Stimulated activated effector memory CD8-positive, alpha-beta T cell treated with anti-CD3 and anti-CD28 coated beads, Interleukin-12 subunit alpha, Interleukin-12 subunit beta, amount 100 ng/mL, for 72 hours (primary cell): ENCODE results near the gene TVP23A.
"Not testable (repeated sequence)": the region's sequence is repeated elsewhere in the genome, so short reads cannot be mapped to it uniquely, and the experiment has no call there.

Experiments used
- ATAC-seq: fragments of 150-1000 bp; cut with Tn5 transposase; 2 replicates; pipeline ENCODE4 v1.10.0; 2021
- DNase-seq, 2 donors: peaks; one replicate each; pipeline ENCODE4 v3.0.0; 2021 to 2022; ENCODE audit warnings: low spot score in 2 of 2
- H3K27ac Mint-ChIP-seq: one replicate; pipeline ENCODE4 v1.8.0; 2022; ENCODE audit warnings: mild to moderate bottlenecking, mixed read lengths
- H3K36me3 Mint-ChIP-seq: one replicate; pipeline ENCODE4 v1.8.0; 2022; ENCODE audit warnings: mild to moderate bottlenecking, mixed read lengths
- H3K4me1 Mint-ChIP-seq: one replicate; pipeline ENCODE4 v1.8.0; 2022; ENCODE audit warnings: mixed read lengths
- H3K4me3 Mint-ChIP-seq: one replicate; pipeline ENCODE4 v1.8.0; 2022; ENCODE audit warnings: mild to moderate bottlenecking, mixed read lengths
- H3K9me3 Mint-ChIP-seq: one replicate; pipeline ENCODE4 v1.8.0; 2022; ENCODE audit warnings: mixed read lengths

Gene TVP23A

GRCh38 chr16:10827691-10828341 is 9.2 kb upstream of the TVP23A start:
- no peak for DNase-seq
- H3K4me1 Mint-ChIP-seq, result no peaks in the 10 kb centered on the region
- H3K36me3 Mint-ChIP-seq, result no peaks in the 10 kb centered on the region
- peak overlapping the region; percentile 70 for H3K27ac Mint-ChIP-seq
- no peak overlapping the region for H3K4me3 Mint-ChIP-seq
- H3K9me3 Mint-ChIP-seq, result no peaks in the 10 kb centered on the region
- no peak for ATAC-seq

GRCh38 chr16:10824111-10824893 is 5.7 kb upstream of the TVP23A start:
- Mint-ChIP-seq H3K4me3 (no peak overlapping the region), H3K36me3 (no peaks in the 10 kb centered on the region), H3K27ac (peak overlapping the region; percentile 77), H3K9me3 (no peaks in the 10 kb centered on the region), H3K4me1 (peaks cover 13% of the 10 kb centered on the region)
- no peak for ATAC-seq
- DNase-seq, result no peak

- Mint-ChIP-seq H3K4me3 (no peak overlapping the region), H3K36me3 (no peaks in the 10 kb centered on the region), H3K4me1 (peaks cover 13% of the 10 kb centered on the region), H3K27ac (peak overlapping the region; percentile 68), H3K9me3 (no peaks in the 10 kb centered on the region)
- no peak for ATAC-seq
- DNase-seq, result no peak
These were observed 4.1 kb upstream of the TVP23A start for GRCh38 chr16:10822702-10823101.

GRCh38 chr16:10820546-10820945 is 2.0 kb upstream of the TVP23A start:
- peak overlapping the region; percentile 40 for H3K27ac Mint-ChIP-seq
- no peaks in the 10 kb centered on the region for H3K9me3 Mint-ChIP-seq

GRCh38 chr16:10817514-10817913 is 1.1 kb downstream of the TVP23A start:
- Mint-ChIP-seq H3K9me3 (no peaks in the 10 kb centered on the region), H3K36me3 (peaks cover 5% of the 10 kb centered on the region), H3K4me1 (peaks cover 33% of the 10 kb centered on the region), H3K4me3 (no peak overlapping the region), H3K27ac (no peak overlapping the region)
- ATAC-seq (no peak), DNase-seq (no peak)

More at GRCh38 chr16:10820546-10820945, 2.0 kb upstream of the TVP23A start:
- H3K4me1 Mint-ChIP-seq, result peaks cover 13% of the 10 kb centered on the region
- H3K4me3 Mint-ChIP-seq, result no peak overlapping the region
- ATAC-seq (no peak), DNase-seq (no peak)
- no peaks in the 10 kb centered on the region for H3K36me3 Mint-ChIP-seq

- no peak for DNase-seq
- Mint-ChIP-seq H3K4me3 (peak overlapping the region; percentile 9), H3K9me3 (no peaks in the 10 kb centered on the region), H3K27ac (peak overlapping the region; percentile 62), H3K36me3 (peaks cover 5% of the 10 kb centered on the region), H3K4me1 (peaks cover 52% of the 10 kb centered on the region)
- ATAC-seq, result no peak
These were observed 5.5 kb downstream of the TVP23A start for GRCh38 chr16:10813099-10813455.

GRCh38 chr16:10812312-10813098 is 6.1 kb downstream of the TVP23A start:
- H3K36me3 Mint-ChIP-seq, result peaks cover 5% of the 10 kb centered on the region
- peak overlapping the region; percentile 9 for H3K4me3 Mint-ChIP-seq
- peak overlapping the region; percentile 62 for H3K27ac Mint-ChIP-seq
- DNase-seq (peak in 1 of 2 donors; percentile 69), ATAC-seq (peak; percentile 96)
- H3K4me1 Mint-ChIP-seq, result peaks cover 52% of the 10 kb centered on the region
- no peaks in the 10 kb centered on the region for H3K9me3 Mint-ChIP-seq

- H3K4me3 Mint-ChIP-seq, result no peak overlapping the region
- DNase-seq, result no peak
- H3K9me3 Mint-ChIP-seq, result no peaks in the 10 kb centered on the region
- no peak for ATAC-seq
- H3K27ac Mint-ChIP-seq, result no peak overlapping the region
- H3K36me3 Mint-ChIP-seq, result peaks cover 5% of the 10 kb centered on the region
- peaks cover 50% of the 10 kb centered on the region for H3K4me1 Mint-ChIP-seq
These were observed 8.9 kb downstream of the TVP23A start for GRCh38 chr16:10809706-10810105.

- no peaks in the 10 kb centered on the region for H3K9me3 Mint-ChIP-seq
- DNase-seq (no peak), ATAC-seq (no peak)
- H3K36me3 Mint-ChIP-seq, result peaks cover 5% of the 10 kb centered on the region
- H3K27ac Mint-ChIP-seq, result peak overlapping the region; percentile 54
- H3K4me3 Mint-ChIP-seq, result no peak overlapping the region
- peaks cover 41% of the 10 kb centered on the region for H3K4me1 Mint-ChIP-seq
These were observed 9.7 kb downstream of the TVP23A start for GRCh38 chr16:10808850-10809249.

- Mint-ChIP-seq H3K27ac (peak overlapping the region; percentile 54), H3K36me3 (peaks cover 5% of the 10 kb centered on the region), H3K4me1 (peaks cover 40% of the 10 kb centered on the region), H3K4me3 (no peak overlapping the region), H3K9me3 (no peaks in the 10 kb centered on the region)
- no peak for DNase-seq
- ATAC-seq, result no peak
These were observed 10.4 kb downstream of the TVP23A start for GRCh38 chr16:10808218-10808617.

GRCh38 chr16:10806698-10807097 is 11.9 kb downstream of the TVP23A start:
- H3K4me1 Mint-ChIP-seq, result peaks cover 24% of the 10 kb centered on the region
- DNase-seq, result no peak
- no peak overlapping the region for H3K4me3 Mint-ChIP-seq
- no peak for ATAC-seq
- no peaks in the 10 kb centered on the region for H3K9me3 Mint-ChIP-seq
- no peaks in the 10 kb centered on the region for H3K36me3 Mint-ChIP-seq
- no peak overlapping the region for H3K27ac Mint-ChIP-seq

- DNase-seq, result no peak
- no peak overlapping the region for H3K27ac Mint-ChIP-seq
These were observed 13.3 kb downstream of the TVP23A start for GRCh38 chr16:10805334-10805733.

GRCh38 chr16:10799736-10800135 is 18.9 kb downstream of the TVP23A start:
- H3K4me1 Mint-ChIP-seq, result no peaks in the 10 kb centered on the region
- H3K9me3 Mint-ChIP-seq, result no peaks in the 10 kb centered on the region
- DNase-seq (no peak), ATAC-seq (no peak)
- H3K36me3 Mint-ChIP-seq, result no peaks in the 10 kb centered on the region
- no peak overlapping the region for H3K27ac Mint-ChIP-seq
- H3K4me3 Mint-ChIP-seq, result no peak overlapping the region

More at GRCh38 chr16:10805334-10805733, 13.3 kb downstream of the TVP23A start:
- Mint-ChIP-seq H3K4me1 (peaks cover 13% of the 10 kb centered on the region), H3K4me3 (no peak overlapping the region), H3K36me3 (no peaks in the 10 kb centered on the region), H3K9me3 (no peaks in the 10 kb centered on the region)
- ATAC-seq, result no peak

- no peaks in the 10 kb centered on the region for H3K9me3 Mint-ChIP-seq
- H3K36me3 Mint-ChIP-seq, result no peaks in the 10 kb centered on the region
- DNase-seq (no peak), ATAC-seq (no peak)
- no peaks in the 10 kb centered on the region for H3K4me1 Mint-ChIP-seq
- H3K4me3 Mint-ChIP-seq, result no peak overlapping the region
- no peak overlapping the region for H3K27ac Mint-ChIP-seq
These were observed 27.5 kb downstream of the TVP23A start for GRCh38 chr16:10791048-10791447.

- not testable (repeated sequence) for H3K9me3 Mint-ChIP-seq, ATAC-seq, H3K36me3 Mint-ChIP-seq, H3K27ac Mint-ChIP-seq, DNase-seq, H3K4me1 Mint-ChIP-seq, H3K4me3 Mint-ChIP-seq
These were observed 30.0 kb downstream of the TVP23A start for GRCh38 chr16:10788630-10789029.
